Esophagus squamous epithelium (tissue), 4 donors: ENCODE results near the gene ADAM20.
A peak's percentile ranks its signal among the peaks of the same experiment; 100 is the strongest.

Source experiments
- CTCF ChIP-seq, 6 experiments: fragments of 450-650 bp in 4 of 6; fragments of 200-600 bp in 2 of 6; sonication (generic) in 2 of 6; IDR thresholded peaks; one replicate each; pipeline ENCODE4 v1.5.1; 2016 to 2019; ENCODE audit warnings: antibody characterized with exemption in 6 of 6, mild to moderate bottlenecking in 4 of 6, moderate library complexity in 4 of 6
- POLR2A ChIP-seq, 4 donors: fragments of 450-650 bp; IDR thresholded peaks; one replicate each; pipeline ENCODE4 v1.6.1; 2017; ENCODE audit warnings: antibody characterized with exemption in 4 of 4, mild to moderate bottlenecking in 4 of 4, moderate library complexity in 3 of 4

- TF ChIP-seq CTCF (IDR thresholded peaks at IDR 0.05) (peak in 4 of 6 experiments; percentile 16 to 66 (median 26)), POLR2A (IDR thresholded peaks at IDR 0.05) (no peak)
Measured at GRCh38 chr14:70567791-70568190, 33.0 kb upstream of the ADAM20 start.
